ENCODE results near the gene NAGLU.

NAGLU gene

GRCh38 chr17:42527932-42528331 lies 8.1 kb upstream of the NAGLU start:
- H3K4me3 ChIP-seq (ENCODE audit: low read length), result no peak overlapping the region
- no peak for DNase-seq (ENCODE audit: low read depth)
- TF ChIP-seq CTCF (IDR thresholded peaks at IDR 0.05; ENCODE audit: insufficient read depth, low read depth, low read length, missing control alignments), result no peak

- TF ChIP-seq CTCF (IDR thresholded peaks at IDR 0.05; ENCODE audit: insufficient read depth, low read depth, low read length, missing control alignments), result no peak
- peak; percentile 31 for DNase-seq (ENCODE audit: low read depth)
- no peak overlapping the region for H3K4me3 ChIP-seq (ENCODE audit: low read length)
Observed at GRCh38 chr17:42529061-42529460, 7.0 kb upstream of the NAGLU start.

GRCh38 chr17:42530952-42531454 lies 5.0 kb upstream of the NAGLU start:
- DNase-seq (ENCODE audit: low read depth), result no peak
- H3K4me3 ChIP-seq (ENCODE audit: low read length), result no peak overlapping the region
- no peak for TF ChIP-seq CTCF (IDR thresholded peaks at IDR 0.05; ENCODE audit: insufficient read depth, low read depth, low read length, missing control alignments)

- peak overlapping the region; percentile 42 for H3K4me3 ChIP-seq (ENCODE audit: low read length)
- peak; percentile 40 for TF ChIP-seq CTCF (IDR thresholded peaks at IDR 0.05; ENCODE audit: insufficient read depth, low read depth, low read length, missing control alignments)
- peak; percentile 50 for DNase-seq (ENCODE audit: low read depth)
Observed at GRCh38 chr17:42531455-42532354, 4.3 kb upstream of the NAGLU start.

GRCh38 chr17:42535155-42536047 lies 640 bp upstream of the NAGLU start:
- TF ChIP-seq CTCF (IDR thresholded peaks at IDR 0.05; ENCODE audit: insufficient read depth, low read depth, low read length, missing control alignments), result no peak
- H3K4me3 ChIP-seq (ENCODE audit: low read length), result peak overlapping the region; percentile 58
- DNase-seq (ENCODE audit: low read depth), result no peak

GRCh38 chr17:42536372-42537155 lies 523 bp downstream of the NAGLU start:
- peak overlapping the region; percentile 62 for H3K4me3 ChIP-seq (ENCODE audit: low read length)
- DNase-seq (ENCODE audit: low read depth), result peak; percentile 56
- TF ChIP-seq CTCF (IDR thresholded peaks at IDR 0.05; ENCODE audit: insufficient read depth, low read depth, low read length, missing control alignments), result no peak

All from epithelial cell of esophagus (primary cell).